Measurements from ENCODE around the gene NT5C2. TPM values are rescaled to one million over a fixed set of nuclear protein-coding genes. Genes with fewer than 3 reads are reported as not detected.
A peak's percentile ranks its signal among the peaks of the same experiment; 100 is the strongest.

Gene NT5C2
- total RNA-seq, 2 experiments from 2014 or later = 46.4 to 46.5 TPM

- POLR2A ChIA-PET = interaction anchor here (0.7 to 1.4 kb wide), 4 partner anchors 137 to 660 kb away, joined by 3 to 6 read pairs (median 6); partner anchors contain the start of gene CNNM2
- peak overlapping the region; percentile 61 for H3K4me3 Mint-ChIP-seq
- H3K27me3 Mint-ChIP-seq = no peaks in the 10 kb centered on the region
- no peaks in the 10 kb centered on the region for H3K9me3 Mint-ChIP-seq (ENCODE audit: low read depth)
- peaks cover 1% of the 10 kb centered on the region for H3K36me3 Mint-ChIP-seq (ENCODE audit: low read depth)
- H3K27ac Mint-ChIP-seq = peak overlapping the region; percentile 65
- DNase-seq (no peak), ATAC-seq (peak; percentile 7)
- peaks cover 20% of the 10 kb centered on the region for H3K4me1 Mint-ChIP-seq
- intact Hi-C loops (cut with DNase I, micrococcal nuclease) = loop anchor here in 1 of 2 experiments (1.0 kb wide), 2 partner anchors 15 to 137 kb away; no protein-coding TSS in a partner anchor
- CTCF ChIA-PET = interaction anchor here (0.7 to 3.6 kb wide), 5 partner anchors 9 to 190 kb away, joined by 3 to 19 read pairs (median 4); partner anchors contain the start of gene CNNM2
These were observed 138.5 kb downstream of the NT5C2 start for GRCh38 chr10:103054621-103055020.

- intact Hi-C loops (cut with DNase I, micrococcal nuclease) = loop anchor here in 1 of 2 experiments (1.0 kb wide), 2 partner anchors 15 to 137 kb away; no protein-coding TSS in a partner anchor
- peak; percentile 65 for DNase-seq
- Mint-ChIP-seq H3K27ac (peak overlapping the region; percentile 65), H3K4me1 (peaks cover 20% of the 10 kb centered on the region), H3K4me3 (peak overlapping the region; percentile 61), H3K9me3 (ENCODE audit: low read depth) (no peaks in the 10 kb centered on the region), H3K36me3 (ENCODE audit: low read depth) (peaks cover 1% of the 10 kb centered on the region), H3K27me3 (no peaks in the 10 kb centered on the region)
- POLR2A ChIA-PET = interaction anchor here (0.7 to 1.4 kb wide), 4 partner anchors 136 to 659 kb away, joined by 3 to 6 read pairs (median 6); partner anchors contain the start of gene CNNM2
- ATAC-seq = peak; percentile 85
- CTCF ChIA-PET = interaction anchor here (0.6 to 3.6 kb wide), 8 partner anchors 8 to 191 kb away, joined by 3 to 19 read pairs (median 3); partner anchors contain the start of gene CNNM2
These were observed 139.2 kb downstream of the NT5C2 start for GRCh38 chr10:103053659-103054581.

GRCh38 chr10:103049237-103049636 lies 143.8 kb downstream of the NT5C2 start:
- Mint-ChIP-seq H3K27ac (no peak overlapping the region), H3K9me3 (ENCODE audit: low read depth) (no peaks in the 10 kb centered on the region), H3K4me3 (no peak overlapping the region), H3K36me3 (ENCODE audit: low read depth) (no peaks in the 10 kb centered on the region), H3K4me1 (peaks cover 9% of the 10 kb centered on the region), H3K27me3 (no peaks in the 10 kb centered on the region)
- DNase-seq (no peak), ATAC-seq (no peak)
- intact Hi-C loops (cut with DNase I, micrococcal nuclease) = no loop called here
- CTCF ChIA-PET = no interaction called here
- POLR2A ChIA-PET = no interaction called here

GRCh38 chr10:103047381-103047780 lies 145.7 kb downstream of the NT5C2 start:
- CTCF ChIA-PET = no interaction called here
- no peak overlapping the region for H3K4me3 Mint-ChIP-seq

DNA sequence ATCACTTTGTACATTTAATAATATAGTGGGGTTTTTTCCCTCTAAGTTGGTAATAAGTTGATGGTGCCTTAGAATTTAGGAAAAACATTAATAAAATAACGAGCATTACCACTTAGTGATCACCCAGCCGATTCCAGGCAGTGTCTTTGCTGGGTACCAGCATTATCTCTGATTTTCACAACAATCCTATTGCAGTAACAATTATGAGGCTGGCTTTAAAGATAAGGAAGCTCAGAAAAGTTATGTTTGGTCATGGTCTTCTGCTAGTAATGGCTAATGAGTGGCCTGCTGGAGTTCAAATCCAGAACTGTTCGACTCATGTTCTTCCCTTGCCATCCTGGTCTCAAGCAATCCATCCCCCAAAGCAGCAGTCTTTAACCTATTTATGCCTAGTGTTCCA lies 147.1 kb downstream of the NT5C2 start:
- Mint-ChIP-seq H3K36me3 (ENCODE audit: low read depth) (no peaks in the 10 kb centered on the region), H3K4me1 (no peaks in the 10 kb centered on the region), H3K9me3 (ENCODE audit: low read depth) (no peaks in the 10 kb centered on the region), H3K27ac (no peak overlapping the region), H3K27me3 (no peaks in the 10 kb centered on the region), H3K4me3 (no peak overlapping the region)
- ChIA-PET POLR2A (interaction anchor here (0.6 kb wide), 1 partner anchor 147 kb away, joined by 3 read pairs; no protein-coding TSS in a partner anchor), CTCF (interaction anchor here (0.8 to 1.8 kb wide), 5 partner anchors 8 to 104 kb away, joined by 3 to 4 read pairs (median 3); no protein-coding TSS in a partner anchor)
- DNase-seq (no peak), ATAC-seq (no peak)
- intact Hi-C loops (cut with DNase I, micrococcal nuclease) = no loop called here

More at GRCh38 chr10:103047381-103047780, 145.7 kb downstream of the NT5C2 start:
- Mint-ChIP-seq H3K36me3 (ENCODE audit: low read depth) (no peaks in the 10 kb centered on the region), H3K27me3 (no peaks in the 10 kb centered on the region), H3K4me1 (no peaks in the 10 kb centered on the region), H3K9me3 (ENCODE audit: low read depth) (no peaks in the 10 kb centered on the region), H3K27ac (no peak overlapping the region)
- POLR2A ChIA-PET = no interaction called here
- intact Hi-C loops (cut with DNase I, micrococcal nuclease) = no loop called here
- ATAC-seq = no peak
- no peak for DNase-seq

DNA sequence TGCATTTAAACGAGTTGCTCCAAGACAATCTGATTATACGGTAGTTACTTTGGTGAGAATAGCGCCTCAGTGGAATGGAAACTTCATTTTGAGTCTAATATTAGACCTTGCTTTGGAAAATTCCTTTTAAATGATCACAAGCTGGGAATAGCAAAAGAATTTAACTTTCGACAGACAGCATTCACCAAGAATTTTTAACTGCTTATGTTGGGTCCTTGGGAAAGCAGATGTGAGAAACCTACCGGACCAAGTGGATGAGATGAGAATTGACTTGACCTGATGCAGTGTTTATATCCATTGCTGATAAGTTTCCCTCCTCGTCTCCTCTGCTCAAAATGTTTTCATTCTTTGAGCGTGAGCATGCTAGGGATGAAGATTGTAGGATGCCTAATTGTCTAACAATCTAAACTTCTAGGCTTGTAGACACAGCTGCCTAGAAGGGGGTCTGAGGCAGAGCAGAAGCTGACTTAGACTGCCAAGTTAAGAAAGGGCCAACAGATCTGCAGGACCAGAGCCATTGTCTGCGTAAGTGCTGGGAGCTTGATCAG lies 148.1 kb downstream of the NT5C2 start:
- ATAC-seq = no peak
- CTCF ChIA-PET = interaction anchor here (0.8 to 1.8 kb wide), 4 partner anchors 9 to 209 kb away, joined by 3 to 4 read pairs (median 4); no protein-coding TSS in a partner anchor
- intact Hi-C loops (cut with DNase I, micrococcal nuclease) = no loop called here

DNA sequence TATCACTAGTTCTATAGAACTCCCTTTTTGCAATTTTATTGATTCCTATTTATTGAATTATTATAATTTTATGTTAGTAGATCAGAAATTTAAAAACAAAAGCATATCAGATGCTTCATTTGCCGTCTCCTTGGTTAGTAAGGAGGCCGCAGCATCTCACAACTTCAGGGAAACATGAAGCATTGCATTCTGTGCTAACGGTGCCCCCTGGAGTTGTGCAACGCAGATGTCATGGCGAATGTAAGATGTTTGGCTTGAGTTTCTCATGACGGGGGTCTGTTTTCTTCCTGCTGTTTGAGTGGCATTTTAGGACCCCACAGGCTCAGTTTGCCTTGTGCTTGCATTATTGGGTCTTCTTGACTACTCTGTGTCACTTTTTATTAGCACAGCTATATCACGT lies 150.2 kb downstream of the NT5C2 start:
- no peak for ATAC-seq
- DNase-seq = no peak
- ChIA-PET POLR2A (no interaction called here), CTCF (interaction anchor here (0.7 kb wide), 1 partner anchor 65 kb away, joined by 4 read pairs; no protein-coding TSS in a partner anchor)
- Mint-ChIP-seq H3K4me1 (no peaks in the 10 kb centered on the region), H3K27me3 (no peaks in the 10 kb centered on the region), H3K36me3 (ENCODE audit: low read depth) (no peaks in the 10 kb centered on the region), H3K27ac (no peak overlapping the region), H3K4me3 (no peak overlapping the region), H3K9me3 (ENCODE audit: low read depth) (no peaks in the 10 kb centered on the region)
- intact Hi-C loops (cut with DNase I, micrococcal nuclease) = no loop called here

More for the DNA sequence above, 148.1 kb downstream of the NT5C2 start:
- Mint-ChIP-seq H3K4me3 (no peak overlapping the region), H3K27ac (no peak overlapping the region), H3K27me3 (no peaks in the 10 kb centered on the region), H3K9me3 (ENCODE audit: low read depth) (no peaks in the 10 kb centered on the region), H3K4me1 (no peaks in the 10 kb centered on the region), H3K36me3 (ENCODE audit: low read depth) (no peaks in the 10 kb centered on the region)
- POLR2A ChIA-PET = interaction anchor here (0.6 kb wide), 1 partner anchor 281 kb away, joined by 8 read pairs; no protein-coding TSS in a partner anchor
- DNase-seq = no peak

- no peak overlapping the region for H3K27ac Mint-ChIP-seq
- H3K9me3 Mint-ChIP-seq (ENCODE audit: low read depth) = no peaks in the 10 kb centered on the region
- intact Hi-C loops (cut with DNase I, micrococcal nuclease) = no loop called here
- no peaks in the 10 kb centered on the region for H3K36me3 Mint-ChIP-seq (ENCODE audit: low read depth)
- DNase-seq = no peak
- ChIA-PET CTCF (interaction anchor here (0.8 kb wide), 1 partner anchor 124 kb away, joined by 4 read pairs; the partner anchor contains the start of gene CNNM2), POLR2A (no interaction called here)
- no peaks in the 10 kb centered on the region for H3K27me3 Mint-ChIP-seq
- H3K4me3 Mint-ChIP-seq = no peak overlapping the region
- H3K4me1 Mint-ChIP-seq = no peaks in the 10 kb centered on the region
- no peak for ATAC-seq
These were observed 150.9 kb downstream of the NT5C2 start for GRCh38 chr10:103042129-103042528.

GRCh38 chr10:103041391-103041790 lies 151.7 kb downstream of the NT5C2 start:
- ATAC-seq = no peak
- no peaks in the 10 kb centered on the region for H3K4me1 Mint-ChIP-seq
- CTCF ChIA-PET = interaction anchor here (0.8 kb wide), 1 partner anchor 124 kb away, joined by 4 read pairs; the partner anchor contains the start of gene CNNM2
- H3K36me3 Mint-ChIP-seq (ENCODE audit: low read depth) = no peaks in the 10 kb centered on the region
- no peak for DNase-seq
- no peak overlapping the region for H3K27ac Mint-ChIP-seq
- POLR2A ChIA-PET = no interaction called here
- no peaks in the 10 kb centered on the region for H3K27me3 Mint-ChIP-seq
- no peaks in the 10 kb centered on the region for H3K9me3 Mint-ChIP-seq (ENCODE audit: low read depth)
- no peak overlapping the region for H3K4me3 Mint-ChIP-seq
- intact Hi-C loops (cut with DNase I, micrococcal nuclease) = no loop called here

GRCh38 chr10:103040418-103040817 lies 152.7 kb downstream of the NT5C2 start:
- DNase-seq (no peak), ATAC-seq (no peak)
- ChIA-PET CTCF (interaction anchor here (0.6 to 2.3 kb wide), 3 partner anchors 24 to 139 kb away, joined by 3 to 7 read pairs (median 3); partner anchors contain the start of gene CNNM2), POLR2A (no interaction called here)
- no peaks in the 10 kb centered on the region for H3K27me3 Mint-ChIP-seq
- no peak overlapping the region for H3K4me3 Mint-ChIP-seq
- no peaks in the 10 kb centered on the region for H3K4me1 Mint-ChIP-seq
- intact Hi-C loops (cut with DNase I, micrococcal nuclease) = no loop called here
- no peaks in the 10 kb centered on the region for H3K36me3 Mint-ChIP-seq (ENCODE audit: low read depth)
- H3K9me3 Mint-ChIP-seq (ENCODE audit: low read depth) = no peaks in the 10 kb centered on the region
- H3K27ac Mint-ChIP-seq = no peak overlapping the region

DNA sequence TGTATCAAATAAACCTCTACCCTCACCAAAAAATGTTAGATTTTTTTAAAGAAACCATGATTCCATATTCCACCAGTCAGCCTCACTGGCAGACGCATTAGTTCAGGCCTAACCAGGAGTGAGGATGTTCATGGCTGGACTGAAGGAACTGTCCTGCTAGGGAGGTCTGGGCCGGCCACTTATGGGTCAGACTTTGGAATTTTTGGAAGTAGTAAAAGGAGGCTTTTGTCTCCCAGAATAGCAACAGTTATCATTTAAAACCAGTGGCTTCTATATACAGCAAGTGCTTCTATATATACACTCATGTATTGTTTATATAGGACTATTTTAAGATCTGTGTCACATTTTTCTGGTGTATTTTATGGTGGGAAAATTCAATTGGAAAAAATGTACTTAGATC lies 154.5 kb downstream of the NT5C2 start:
- Mint-ChIP-seq H3K36me3 (ENCODE audit: low read depth) (no peaks in the 10 kb centered on the region), H3K4me1 (no peaks in the 10 kb centered on the region), H3K4me3 (no peak overlapping the region), H3K9me3 (ENCODE audit: low read depth) (no peaks in the 10 kb centered on the region), H3K27ac (no peak overlapping the region), H3K27me3 (no peaks in the 10 kb centered on the region)
- intact Hi-C loops (cut with DNase I, micrococcal nuclease) = no loop called here
- CTCF ChIA-PET = interaction anchor here (2.3 kb wide), 1 partner anchor 121 kb away, joined by 7 read pairs; the partner anchor contains the start of gene CNNM2
- ATAC-seq (no peak), DNase-seq (no peak)
- POLR2A ChIA-PET = no interaction called here
